WTC11 (cell line): Measurements from ENCODE around the gene TSPAN7.

Experiments
- CBFB ChIP-seq: sonication (generic); formaldehyde crosslinking; IDR thresholded peaks from 2 replicates; pipeline ENCODE4 v1.8.1; 2022; ENCODE audit warnings: mild to moderate bottlenecking, low read depth, missing genetic modification reagents
- CREB1 ChIP-seq: sonication (generic); formaldehyde crosslinking; IDR thresholded peaks from 2 replicates; pipeline ENCODE4 v1.8.0; 2023; ENCODE audit warnings: mild to moderate bottlenecking, missing genetic modification reagents
- NFYB ChIP-seq: sonication (generic); formaldehyde crosslinking; conservative IDR thresholded peaks from 2 replicates; pipeline ENCODE4 v1.8.0; 2022; ENCODE audit warnings: low read depth, missing genetic modification reagents
- TF ChIP-seq, protein P1 (sequence below): fragments of 200-600 bp; IDR thresholded peaks from 2 replicates; pipeline ENCODE4 v1.8.0; 2022; ENCODE audit warnings: antibody characterized with exemption
- TF ChIP-seq, protein P2 (sequence below): sonication (generic); formaldehyde crosslinking; IDR thresholded peaks from 2 replicates; pipeline ENCODE4 v1.8.0; 2022; ENCODE audit warnings: mild to moderate bottlenecking, missing genetic modification reagents

DNA sequence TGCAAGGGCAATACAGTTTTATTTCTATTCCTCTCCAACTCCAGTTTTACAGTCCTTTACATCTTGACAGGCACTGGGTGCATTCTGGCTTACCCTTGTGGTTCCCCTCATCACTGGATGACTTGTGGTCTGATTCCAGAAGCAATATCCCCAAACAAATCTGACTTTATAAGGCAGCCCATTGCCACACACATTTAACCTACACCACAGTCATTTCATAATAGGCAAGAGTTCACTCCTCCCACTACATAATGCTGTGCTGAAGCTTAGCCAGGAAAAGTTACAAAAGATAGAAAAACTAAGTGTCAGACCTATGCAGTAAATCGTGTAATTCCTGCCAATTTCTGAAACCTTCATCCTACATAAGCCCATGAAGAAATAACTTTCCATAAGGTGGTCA lies 157.0 kb downstream of the TSPAN7 start:
- TF ChIP-seq CREB1 (no peak), NFYB (CRISPR knock-in tag) (no peak), CBFB (CRISPR knock-in tag) (no peak)
- TF ChIP-seq, protein P1, sequence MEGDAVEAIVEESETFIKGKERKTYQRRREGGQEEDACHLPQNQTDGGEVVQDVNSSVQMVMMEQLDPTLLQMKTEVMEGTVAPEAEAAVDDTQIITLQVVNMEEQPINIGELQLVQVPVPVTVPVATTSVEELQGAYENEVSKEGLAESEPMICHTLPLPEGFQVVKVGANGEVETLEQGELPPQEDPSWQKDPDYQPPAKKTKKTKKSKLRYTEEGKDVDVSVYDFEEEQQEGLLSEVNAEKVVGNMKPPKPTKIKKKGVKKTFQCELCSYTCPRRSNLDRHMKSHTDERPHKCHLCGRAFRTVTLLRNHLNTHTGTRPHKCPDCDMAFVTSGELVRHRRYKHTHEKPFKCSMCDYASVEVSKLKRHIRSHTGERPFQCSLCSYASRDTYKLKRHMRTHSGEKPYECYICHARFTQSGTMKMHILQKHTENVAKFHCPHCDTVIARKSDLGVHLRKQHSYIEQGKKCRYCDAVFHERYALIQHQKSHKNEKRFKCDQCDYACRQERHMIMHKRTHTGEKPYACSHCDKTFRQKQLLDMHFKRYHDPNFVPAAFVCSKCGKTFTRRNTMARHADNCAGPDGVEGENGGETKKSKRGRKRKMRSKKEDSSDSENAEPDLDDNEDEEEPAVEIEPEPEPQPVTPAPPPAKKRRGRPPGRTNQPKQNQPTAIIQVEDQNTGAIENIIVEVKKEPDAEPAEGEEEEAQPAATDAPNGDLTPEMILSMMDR = no peak
- TF ChIP-seq, protein P2, sequence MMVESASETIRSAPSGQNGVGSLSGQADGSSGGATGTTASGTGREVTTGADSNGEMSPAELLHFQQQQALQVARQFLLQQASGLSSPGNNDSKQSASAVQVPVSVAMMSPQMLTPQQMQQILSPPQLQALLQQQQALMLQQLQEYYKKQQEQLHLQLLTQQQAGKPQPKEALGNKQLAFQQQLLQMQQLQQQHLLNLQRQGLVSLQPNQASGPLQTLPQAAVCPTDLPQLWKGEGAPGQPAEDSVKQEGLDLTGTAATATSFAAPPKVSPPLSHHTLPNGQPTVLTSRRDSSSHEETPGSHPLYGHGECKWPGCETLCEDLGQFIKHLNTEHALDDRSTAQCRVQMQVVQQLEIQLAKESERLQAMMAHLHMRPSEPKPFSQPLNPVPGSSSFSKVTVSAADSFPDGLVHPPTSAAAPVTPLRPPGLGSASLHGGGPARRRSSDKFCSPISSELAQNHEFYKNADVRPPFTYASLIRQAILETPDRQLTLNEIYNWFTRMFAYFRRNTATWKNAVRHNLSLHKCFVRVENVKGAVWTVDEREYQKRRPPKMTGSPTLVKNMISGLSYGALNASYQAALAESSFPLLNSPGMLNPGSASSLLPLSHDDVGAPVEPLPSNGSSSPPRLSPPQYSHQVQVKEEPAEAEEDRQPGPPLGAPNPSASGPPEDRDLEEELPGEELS (CRISPR knock-in tag) = no peak
